ENCODE data around the gene GAS2. TPM values are rescaled to one million over a fixed set of nuclear protein-coding genes. Genes with fewer than 3 reads are reported as not detected.

The GAS2 gene
- total RNA-seq, 4 donors from 2014 or later, result 1.4 to 6.0 (median 2.4) TPM

DNA sequence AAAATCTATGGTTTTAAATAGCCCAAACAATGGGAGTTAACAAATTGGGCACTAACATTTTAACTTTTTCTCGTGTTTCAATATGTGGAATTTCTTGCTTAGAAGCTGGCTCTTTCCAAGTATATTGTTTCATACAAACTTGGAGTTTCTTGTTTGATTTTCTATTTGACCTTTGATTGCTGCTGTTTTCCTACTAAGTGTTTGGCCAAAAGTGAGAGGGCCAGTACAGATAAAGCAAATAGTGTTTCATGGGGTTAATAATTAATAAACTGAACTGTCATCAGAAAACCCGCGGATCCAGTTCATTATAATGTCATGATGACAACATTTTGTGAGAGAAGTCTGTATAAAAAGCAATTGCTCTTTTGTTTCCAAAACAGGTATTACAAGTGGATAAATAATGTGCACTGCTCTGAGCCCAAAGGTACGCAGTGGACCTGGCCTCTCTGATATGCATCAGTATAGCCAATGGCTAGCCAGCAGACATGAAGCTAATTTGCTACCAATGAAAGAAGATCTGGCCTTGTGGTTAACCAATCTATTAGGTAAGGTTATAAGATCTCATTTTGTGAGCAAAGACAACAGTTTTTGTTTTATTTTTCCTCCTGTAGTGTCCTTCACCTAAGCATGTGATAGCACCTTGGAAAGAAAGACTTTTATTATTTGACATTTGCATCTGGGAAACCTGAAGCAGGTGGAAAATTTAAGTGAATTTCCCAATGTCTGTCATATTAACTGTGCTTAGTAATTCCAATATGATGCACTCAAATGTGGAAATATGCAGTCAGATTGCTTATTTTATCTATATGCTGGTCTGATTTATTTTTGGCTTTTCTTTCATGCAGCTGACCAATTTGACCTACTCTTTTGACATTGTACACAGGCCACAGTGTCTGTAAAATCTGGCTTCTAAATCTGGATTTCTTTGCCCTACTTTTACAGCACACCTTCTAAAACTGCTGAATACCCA lies 8.3 kb downstream of the GAS2 start:
- TF ChIP-seq, protein P1, sequence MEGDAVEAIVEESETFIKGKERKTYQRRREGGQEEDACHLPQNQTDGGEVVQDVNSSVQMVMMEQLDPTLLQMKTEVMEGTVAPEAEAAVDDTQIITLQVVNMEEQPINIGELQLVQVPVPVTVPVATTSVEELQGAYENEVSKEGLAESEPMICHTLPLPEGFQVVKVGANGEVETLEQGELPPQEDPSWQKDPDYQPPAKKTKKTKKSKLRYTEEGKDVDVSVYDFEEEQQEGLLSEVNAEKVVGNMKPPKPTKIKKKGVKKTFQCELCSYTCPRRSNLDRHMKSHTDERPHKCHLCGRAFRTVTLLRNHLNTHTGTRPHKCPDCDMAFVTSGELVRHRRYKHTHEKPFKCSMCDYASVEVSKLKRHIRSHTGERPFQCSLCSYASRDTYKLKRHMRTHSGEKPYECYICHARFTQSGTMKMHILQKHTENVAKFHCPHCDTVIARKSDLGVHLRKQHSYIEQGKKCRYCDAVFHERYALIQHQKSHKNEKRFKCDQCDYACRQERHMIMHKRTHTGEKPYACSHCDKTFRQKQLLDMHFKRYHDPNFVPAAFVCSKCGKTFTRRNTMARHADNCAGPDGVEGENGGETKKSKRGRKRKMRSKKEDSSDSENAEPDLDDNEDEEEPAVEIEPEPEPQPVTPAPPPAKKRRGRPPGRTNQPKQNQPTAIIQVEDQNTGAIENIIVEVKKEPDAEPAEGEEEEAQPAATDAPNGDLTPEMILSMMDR (IDR thresholded peaks at IDR 0.05; ENCODE audit: low read depth), result no peak

DNA sequence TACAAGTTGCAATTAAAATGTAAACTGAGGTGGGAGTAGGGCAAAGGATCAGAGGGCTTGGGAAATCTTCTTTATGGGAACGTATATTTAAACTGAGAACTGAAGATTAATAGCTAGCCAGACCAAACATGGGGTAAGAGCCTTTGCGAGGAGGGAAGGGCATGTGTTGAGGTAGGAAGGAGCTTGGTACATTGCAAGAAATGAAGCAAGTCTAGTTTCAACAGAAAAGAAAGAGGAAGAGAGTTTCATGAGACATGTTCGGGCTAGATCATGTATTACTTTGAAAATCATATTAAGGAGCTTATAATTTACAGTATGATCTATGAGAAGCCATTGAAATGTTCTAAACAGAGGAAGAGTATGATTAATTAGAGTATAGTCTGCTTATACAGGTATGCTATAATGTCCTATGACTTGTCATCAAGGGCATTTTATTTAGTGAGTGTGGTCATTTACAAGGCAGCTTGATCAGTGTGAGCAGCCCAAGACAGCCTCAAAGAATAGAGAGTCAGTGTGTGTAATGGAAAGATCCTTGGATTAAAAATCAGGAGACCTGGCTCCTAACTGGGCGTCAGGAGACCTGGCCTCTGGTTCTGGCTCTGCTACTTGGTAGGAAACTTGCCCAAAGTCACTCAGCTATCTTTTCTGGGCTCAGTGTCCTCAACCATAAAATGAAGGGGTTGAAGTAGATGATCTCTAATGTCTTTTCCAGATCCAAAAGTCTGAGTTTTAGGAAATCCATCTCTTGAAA lies 10.9 kb downstream of the GAS2 start:
- TF ChIP-seq, protein P1 (IDR thresholded peaks at IDR 0.05; ENCODE audit: low read depth), result no peak

DNA sequence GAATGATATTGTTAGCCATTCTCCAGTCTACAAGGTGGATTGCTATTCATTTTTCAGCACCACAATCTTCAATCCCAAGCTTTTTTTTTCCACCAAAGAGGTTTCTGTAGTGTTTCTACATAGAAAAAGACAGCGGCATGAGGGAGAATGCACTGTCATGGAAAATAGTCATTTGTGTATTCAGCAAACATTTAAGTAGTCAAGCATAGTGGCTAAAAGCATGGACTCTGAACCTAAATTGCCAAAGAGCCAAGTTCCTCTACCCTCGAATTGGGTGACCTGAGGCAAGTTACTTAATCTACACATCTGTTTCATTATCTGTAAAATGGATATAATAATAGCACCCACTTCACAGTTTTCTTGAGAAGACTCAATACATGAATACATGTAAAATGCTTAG lies 14.2 kb downstream of the GAS2 start:
- TF ChIP-seq, protein P1 (IDR thresholded peaks at IDR 0.05; ENCODE audit: low read depth), result no peak

GRCh38 chr11:22681281-22681812 lies 14.9 kb downstream of the GAS2 start:
- TF ChIP-seq, protein P1 (IDR thresholded peaks at IDR 0.05; ENCODE audit: low read depth), result no peak

GRCh38 chr11:22684082-22684481 lies 17.7 kb downstream of the GAS2 start:
- TF ChIP-seq, protein P1 (IDR thresholded peaks at IDR 0.05; ENCODE audit: low read depth), result no peak

DNA sequence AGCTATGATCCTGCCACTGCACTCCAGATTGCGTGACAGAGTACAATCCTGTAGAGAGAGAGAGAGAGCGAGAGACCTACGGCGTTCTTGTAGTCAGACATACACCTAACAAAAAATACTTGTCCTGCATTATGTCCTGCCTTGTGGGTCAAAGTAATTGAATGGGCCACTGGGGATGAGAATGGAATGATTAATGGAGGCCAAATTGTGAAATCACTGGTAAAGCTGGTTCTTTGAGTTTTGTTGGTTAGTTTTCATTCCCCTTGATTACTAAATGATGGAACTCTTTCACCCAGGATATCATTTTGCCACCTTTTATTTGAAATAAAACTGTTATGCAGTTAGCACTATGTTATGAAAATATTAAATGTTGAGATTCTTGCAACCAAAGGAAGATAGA lies 18.7 kb downstream of the GAS2 start:
- TF ChIP-seq, protein P1 (IDR thresholded peaks at IDR 0.05; ENCODE audit: low read depth), result no peak

GRCh38 chr11:22688914-22689313 lies 22.5 kb downstream of the GAS2 start:
- TF ChIP-seq, protein P1 (IDR thresholded peaks at IDR 0.05; ENCODE audit: low read depth), result no peak

Data from subcutaneous adipose tissue (tissue), 4 donors.